ENCODE data around the gene VANGL2.

Gene VANGL2

GRCh38 chr1:160460214-160460642 is 59.9 kb downstream of the VANGL2 start:
- TF ChIP-seq GATA3 (IDR thresholded peaks at IDR 0.05; ENCODE audit: low read depth, low read length): no peak
- TF ChIP-seq GATA2 (IDR thresholded peaks at IDR 0.05; ENCODE audit: low read depth, low read length): no peak

- TF ChIP-seq GATA2 (IDR thresholded peaks at IDR 0.05; ENCODE audit: low read depth, low read length) (no peak), GATA3 (IDR thresholded peaks at IDR 0.05; ENCODE audit: low read depth, low read length) (no peak)
Measured at GRCh38 chr1:160460683-160461287, 60.4 kb downstream of the VANGL2 start.

GRCh38 chr1:160465123-160465522 is 64.8 kb downstream of the VANGL2 start:
- TF ChIP-seq GATA2 (IDR thresholded peaks at IDR 0.05; ENCODE audit: low read depth, low read length) (no peak), GATA3 (IDR thresholded peaks at IDR 0.05; ENCODE audit: low read depth, low read length) (no peak)

- TF ChIP-seq GATA2 (IDR thresholded peaks at IDR 0.05; ENCODE audit: low read depth, low read length): no peak
- TF ChIP-seq GATA3 (IDR thresholded peaks at IDR 0.05; ENCODE audit: low read depth, low read length): no peak
Measured at GRCh38 chr1:160466961-160467360, 66.6 kb downstream of the VANGL2 start.

GRCh38 chr1:160467576-160467975 is 67.2 kb downstream of the VANGL2 start:
- TF ChIP-seq GATA2 (IDR thresholded peaks at IDR 0.05; ENCODE audit: low read depth, low read length): no peak
- TF ChIP-seq GATA3 (IDR thresholded peaks at IDR 0.05; ENCODE audit: low read depth, low read length): no peak

- no peak for TF ChIP-seq GATA3 (IDR thresholded peaks at IDR 0.05; ENCODE audit: low read depth, low read length)
- no peak for TF ChIP-seq GATA2 (IDR thresholded peaks at IDR 0.05; ENCODE audit: low read depth, low read length)
Measured at GRCh38 chr1:160471253-160471652, 70.9 kb downstream of the VANGL2 start.

- TF ChIP-seq GATA3 (IDR thresholded peaks at IDR 0.05; ENCODE audit: low read depth, low read length) (no peak), GATA2 (IDR thresholded peaks at IDR 0.05; ENCODE audit: low read depth, low read length) (no peak)
Measured at GRCh38 chr1:160472112-160472511, 71.7 kb downstream of the VANGL2 start.

GRCh38 chr1:160474392-160475242 is 74.3 kb downstream of the VANGL2 start:
- TF ChIP-seq GATA3 (IDR thresholded peaks at IDR 0.05; ENCODE audit: low read depth, low read length): no peak
- no peak for TF ChIP-seq GATA2 (IDR thresholded peaks at IDR 0.05; ENCODE audit: low read depth, low read length)

All from SH-SY5Y (cell line).